Erythroblast (primary cell): ENCODE data around the gene ACMSD.
"Not testable (repeated sequence)": the region's sequence is repeated elsewhere in the genome, so short reads cannot be mapped to it uniquely, and the experiment has no call there.

ENCODE experiments used
- DNase-seq, 2 experiments: peaks; one replicate each; lab custom pipeline; 2025; lab: John Stamatoyannopoulos, UW
- GATA1 ChIP-seq: IDR thresholded peaks from 2 replicates; pipeline ENCODE4 v1.6.1; 2011; ENCODE audit warnings: low read depth, mild to moderate bottlenecking, control low read depth, low read length, moderate library complexity
- POLR2A ChIP-seq: IDR thresholded peaks from 2 replicates; pipeline ENCODE4 v1.6.1; 2011; ENCODE audit warnings: mild to moderate bottlenecking, low read length

The ACMSD gene

GRCh38 chr2:134866498-134867099, 28.2 kb downstream of the ACMSD start:
- no peak for TF ChIP-seq POLR2A
- no peak for DNase-seq

GRCh38 chr2:134869946-134870736, 31.7 kb downstream of the ACMSD start:
- no peak for DNase-seq
- TF ChIP-seq POLR2A (no peak), GATA1 (no peak)

GRCh38 chr2:134873152-134873551, 34.7 kb downstream of the ACMSD start:
- TF ChIP-seq GATA1 (no peak), POLR2A (no peak)
- no peak for DNase-seq

GRCh38 chr2:134875309-134875708, 36.9 kb downstream of the ACMSD start:
- TF ChIP-seq GATA1 (no peak), POLR2A (no peak)
- no peak for DNase-seq

- no peak for DNase-seq
- TF ChIP-seq POLR2A (no peak), GATA1 (no peak)
Measured at GRCh38 chr2:134882773-134883172, 44.4 kb downstream of the ACMSD start.

GRCh38 chr2:134883552-134884293, 45.3 kb downstream of the ACMSD start:
- no peak for TF ChIP-seq POLR2A
- no peak for TF ChIP-seq GATA1
- DNase-seq = no peak

- TF ChIP-seq GATA1 (no peak), POLR2A (no peak)
- no peak for DNase-seq
Measured at GRCh38 chr2:134884435-134884834, 46.0 kb downstream of the ACMSD start.

GRCh38 chr2:134892282-134893035, 54.0 kb downstream of the ACMSD start:
- TF ChIP-seq POLR2A = no peak
- TF ChIP-seq GATA1 = no peak
- DNase-seq = no peak

GRCh38 chr2:134897932-134898331, 59.5 kb downstream of the ACMSD start:
- no peak for TF ChIP-seq GATA1
- no peak for TF ChIP-seq POLR2A
- DNase-seq = no peak

- no peak for TF ChIP-seq POLR2A
- TF ChIP-seq GATA1 = no peak
- no peak for DNase-seq
Measured at GRCh38 chr2:134899204-134899603, 60.8 kb downstream of the ACMSD start.

- TF ChIP-seq POLR2A = no peak
- TF ChIP-seq GATA1 = no peak
- no peak for DNase-seq
Measured at GRCh38 chr2:134900151-134900550, 61.7 kb downstream of the ACMSD start.

- DNase-seq = not testable (repeated sequence)
Measured at GRCh38 chr2:134903701-134904100, 65.3 kb downstream of the ACMSD start.

- DNase-seq = no peak
- TF ChIP-seq GATA1 (no peak), POLR2A (no peak)
Measured at GRCh38 chr2:134905168-134905567, 66.8 kb downstream of the ACMSD start.
